Stomach (tissue), 4 donors: Measurements from ENCODE around the gene USP48.

Experiments used
- CTCF ChIP-seq, 7 experiments: fragments of 450-650 bp in 4 of 7; fragments of 200-600 bp in 3 of 7; sonication (generic) in 3 of 7; IDR thresholded peaks; one replicate each; pipeline ENCODE4 v1.5.1; 2016 to 2019; ENCODE audit warnings: antibody characterized with exemption in 7 of 7, control low read depth in 2 of 7, mild to moderate bottlenecking in 1 of 7
- EP300 ChIP-seq: sonication (generic); formaldehyde crosslinking; IDR thresholded peaks from one replicate; pipeline ENCODE4 v1.6.1; 2017; ENCODE audit warnings: antibody characterized with exemption
- POLR2A ChIP-seq, 4 donors: fragments of 450-650 bp; IDR thresholded peaks; one replicate each; pipeline ENCODE4 v1.6.1; 2016; ENCODE audit warnings: antibody characterized with exemption in 4 of 4, control low read depth in 2 of 4, mild to moderate bottlenecking in 1 of 4, moderate library complexity in 1 of 4
- POLR2AphosphoS5 ChIP-seq, 3 donors: sonication (generic); formaldehyde crosslinking; IDR thresholded peaks; one replicate each; pipeline ENCODE4 v1.6.1; 2016; ENCODE audit warnings: antibody characterized with exemption in 3 of 3

- TF ChIP-seq CTCF (IDR thresholded peaks at IDR 0.05) (no peak), POLR2A (IDR thresholded peaks at IDR 0.05) (no peak), POLR2AphosphoS5 (IDR thresholded peaks at IDR 0.05) (no peak), EP300 (no peak)
Measured at GRCh38 chr1:21652101-21652936, 130.6 kb downstream of the USP48 start.
